H1 (cell line): ENCODE measurements around the gene LCLAT1.

ENCODE experiments used
- CEBPB ChIP-seq: IDR thresholded peaks from 2 replicates; pipeline ENCODE4 v1.6.1; 2012; ENCODE audit warnings: low read depth, low read length
- CHD2 ChIP-seq: IDR thresholded peaks from 2 replicates; pipeline ENCODE4 v1.6.1; 2012; ENCODE audit warnings: low read length, improper control_type of control experiment
- EGR1 ChIP-seq: IDR thresholded peaks from 2 replicates; pipeline ENCODE4 v1.6.1; 2011; ENCODE audit warnings: low read depth, low read length, borderline replicate concordance
- EP300 ChIP-seq, 2 experiments: IDR thresholded peaks; 1 replicate in 1 of 2; 2 replicates in 1 of 2; pipeline ENCODE4 v1.6.1; 2011 to 2012; ENCODE audit warnings: low read depth in 2 of 2, low read length in 2 of 2, mild to moderate bottlenecking in 2 of 2, borderline replicate concordance in 1 of 2, inconsistent platforms in 1 of 2, moderate library complexity in 1 of 2
- EZH2 ChIP-seq: fragments of 200-600 bp; sonication (generic); IDR thresholded peaks from 2 replicates; pipeline ENCODE4 v1.7.1; 2012; ENCODE audit warnings: low read depth, mild to moderate bottlenecking, moderate library complexity, low read length, inconsistent platforms; ENCODE audit not compliant: severe bottlenecking
- GABPA ChIP-seq: IDR thresholded peaks from 2 replicates; pipeline ENCODE4 v1.6.1; 2011; ENCODE audit warnings: mild to moderate bottlenecking, low read length, moderate library complexity, borderline replicate concordance; ENCODE audit not compliant: insufficient read depth
- KDM5A ChIP-seq: fragments of 200-600 bp; IDR thresholded peaks from 2 replicates; pipeline ENCODE4 v1.7.1; 2012; ENCODE audit warnings: mild to moderate bottlenecking, low read length, inconsistent platforms, mixed read lengths
- POLR2A ChIP-seq, 2 experiments: IDR thresholded peaks; 1 replicate in 1 of 2; 2 replicates in 1 of 2; pipeline ENCODE4 v1.6.1; 2011; ENCODE audit warnings: low read depth in 2 of 2, low read length in 2 of 2, mild to moderate bottlenecking in 2 of 2; ENCODE audit errors: control extremely low read depth in 1 of 2
- POLR2AphosphoS5 ChIP-seq: IDR thresholded peaks from 2 replicates; pipeline ENCODE4 v1.6.1; 2011; ENCODE audit warnings: low read depth, low read length
- TAF1 ChIP-seq: IDR thresholded peaks from 2 replicates; pipeline ENCODE4 v1.6.1; 2011; ENCODE audit warnings: mild to moderate bottlenecking, low read depth, low read length
- TBP ChIP-seq: IDR thresholded peaks from 2 replicates; pipeline ENCODE4 v1.6.1; 2011; ENCODE audit warnings: low read depth, low read length, improper control_type of control experiment
- TEAD4 ChIP-seq: IDR thresholded peaks from 2 replicates; pipeline ENCODE4 v1.6.1; 2012; ENCODE audit warnings: low read depth, low read length, inconsistent platforms, mixed read lengths
- ZNF274 ChIP-seq: IDR thresholded peaks from 2 replicates; pipeline ENCODE4 v1.7.0; 2012; ENCODE audit warnings: low read length, borderline replicate concordance; ENCODE audit errors: extremely low read depth
- TF ChIP-seq, protein P1 (sequence below), 3 experiments: IDR thresholded peaks; 1 replicate in 2 of 3; 2 replicates in 1 of 3; pipeline versions ENCODE4 v1.5.1 to v1.6.1; 2011; ENCODE audit warnings: low read length in 3 of 3, mild to moderate bottlenecking in 3 of 3, inconsistent platforms in 2 of 3, low read depth in 1 of 3, moderate library complexity in 1 of 3; ENCODE audit not compliant: insufficient read depth in 1 of 3; ENCODE audit errors: control extremely low read depth in 1 of 3

DNA sequence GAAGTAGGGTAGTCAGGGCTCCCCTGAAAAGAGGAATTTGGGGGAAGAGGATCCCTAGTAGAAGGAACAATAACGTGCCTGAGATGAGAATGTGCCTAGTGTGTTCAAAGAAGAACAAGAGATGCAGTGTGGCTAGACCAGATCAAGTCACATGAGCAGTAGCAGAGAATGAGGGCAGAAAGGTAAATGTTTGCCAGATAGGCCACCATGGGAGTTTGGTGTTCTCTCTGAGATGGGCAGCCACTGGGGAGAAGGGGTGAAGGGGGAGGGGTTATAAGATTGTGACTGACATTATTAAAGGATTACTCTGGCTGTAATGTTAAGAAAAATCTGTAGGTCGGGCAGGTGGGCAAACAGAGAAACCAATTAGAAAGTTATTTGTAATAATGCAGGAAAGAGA is 166.0 kb downstream of the LCLAT1 start:
- TF ChIP-seq, protein P1, sequence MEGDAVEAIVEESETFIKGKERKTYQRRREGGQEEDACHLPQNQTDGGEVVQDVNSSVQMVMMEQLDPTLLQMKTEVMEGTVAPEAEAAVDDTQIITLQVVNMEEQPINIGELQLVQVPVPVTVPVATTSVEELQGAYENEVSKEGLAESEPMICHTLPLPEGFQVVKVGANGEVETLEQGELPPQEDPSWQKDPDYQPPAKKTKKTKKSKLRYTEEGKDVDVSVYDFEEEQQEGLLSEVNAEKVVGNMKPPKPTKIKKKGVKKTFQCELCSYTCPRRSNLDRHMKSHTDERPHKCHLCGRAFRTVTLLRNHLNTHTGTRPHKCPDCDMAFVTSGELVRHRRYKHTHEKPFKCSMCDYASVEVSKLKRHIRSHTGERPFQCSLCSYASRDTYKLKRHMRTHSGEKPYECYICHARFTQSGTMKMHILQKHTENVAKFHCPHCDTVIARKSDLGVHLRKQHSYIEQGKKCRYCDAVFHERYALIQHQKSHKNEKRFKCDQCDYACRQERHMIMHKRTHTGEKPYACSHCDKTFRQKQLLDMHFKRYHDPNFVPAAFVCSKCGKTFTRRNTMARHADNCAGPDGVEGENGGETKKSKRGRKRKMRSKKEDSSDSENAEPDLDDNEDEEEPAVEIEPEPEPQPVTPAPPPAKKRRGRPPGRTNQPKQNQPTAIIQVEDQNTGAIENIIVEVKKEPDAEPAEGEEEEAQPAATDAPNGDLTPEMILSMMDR (IDR thresholded peaks at IDR 0.05; ENCODE audit: control extremely low read depth in 1 of 3, insufficient read depth in 1 of 3, low read depth in 1 of 3, low read length in 3 of 3), result no peak
- TF ChIP-seq CEBPB, result no peak
- TF ChIP-seq TBP, result no peak
- TF ChIP-seq POLR2A (IDR thresholded peaks at IDR 0.05; ENCODE audit: control extremely low read depth in 1 of 2, low read depth in 2 of 2, low read length in 2 of 2), result no peak
- TF ChIP-seq TAF1, result no peak
- no peak for TF ChIP-seq EZH2
- no peak for TF ChIP-seq TEAD4
- TF ChIP-seq GABPA, result no peak
- TF ChIP-seq KDM5A, result no peak
- TF ChIP-seq CHD2, result no peak
- no peak for TF ChIP-seq ZNF274
- no peak for TF ChIP-seq EP300 (IDR thresholded peaks at IDR 0.05; ENCODE audit: borderline replicate concordance in 1 of 2, low read depth in 2 of 2, low read length in 2 of 2)
- TF ChIP-seq POLR2AphosphoS5, result no peak
- TF ChIP-seq EGR1, result no peak
